ENCODE data around the gene ATOH8.

The ATOH8 gene

DNA sequence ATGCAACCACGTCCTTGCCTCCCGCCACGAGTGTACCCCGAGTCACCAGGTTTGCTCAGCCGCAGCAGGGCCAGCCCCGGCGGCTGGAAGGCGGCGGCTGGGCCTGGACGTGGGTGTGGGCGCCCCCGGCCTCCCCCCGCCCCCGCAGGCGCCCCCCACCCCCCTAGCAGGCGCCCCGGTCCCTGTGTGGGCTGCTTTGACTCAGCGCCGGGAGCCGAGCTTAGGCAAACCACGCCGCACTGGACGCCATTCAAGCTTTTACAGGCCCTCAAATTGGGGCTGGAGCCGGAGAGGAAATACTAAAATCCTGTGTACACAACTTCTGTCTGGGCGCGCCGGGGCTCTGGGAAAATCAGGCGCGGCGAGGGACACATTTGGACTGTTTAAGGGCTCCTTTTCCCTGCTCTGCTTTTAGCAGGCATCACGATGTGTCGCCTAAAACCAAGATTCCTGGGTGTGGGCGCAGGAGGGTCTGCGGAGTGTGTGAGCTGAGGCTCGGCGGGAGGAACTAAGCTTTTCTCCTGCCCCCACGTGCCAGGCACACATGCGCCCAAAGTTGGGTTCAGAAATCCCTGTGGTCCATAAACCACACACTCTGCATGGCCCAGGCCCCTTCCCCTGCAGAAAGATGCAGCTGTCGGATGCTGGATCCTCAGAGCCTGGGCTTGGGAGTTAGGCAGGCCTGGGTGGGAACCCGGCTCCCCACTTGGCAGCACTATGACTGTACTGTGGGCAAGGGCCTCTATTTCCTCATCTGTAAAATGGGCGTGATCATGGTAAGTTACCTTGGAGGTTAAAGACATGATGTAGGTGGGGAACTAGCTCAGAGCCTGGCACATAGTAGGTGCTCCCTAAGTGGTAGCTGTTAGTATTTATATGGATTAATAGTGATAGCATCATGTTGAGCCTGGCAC is 57.6 kb downstream of the ATOH8 start:
- H3K27me3 ChIP-seq (replicated peaks): no peaks in the 10 kb centered on the region
- no peak overlapping the region for H3K4me3 ChIP-seq (ENCODE audit: low read depth, low read length)
- DNase-seq: no peak
- H3K27ac ChIP-seq: no peak overlapping the region
- no peaks in the 10 kb centered on the region for H3K36me3 ChIP-seq (replicated peaks)
- in situ Hi-C loops (cut with HindIII; ENCODE audit: low pct_ligation_motif_present, low sequenced_read_pairs): loop anchor here (25.0 kb wide), 1 partner anchor 99 kb away; no protein-coding TSS in a partner anchor
- TF ChIP-seq, protein P1, sequence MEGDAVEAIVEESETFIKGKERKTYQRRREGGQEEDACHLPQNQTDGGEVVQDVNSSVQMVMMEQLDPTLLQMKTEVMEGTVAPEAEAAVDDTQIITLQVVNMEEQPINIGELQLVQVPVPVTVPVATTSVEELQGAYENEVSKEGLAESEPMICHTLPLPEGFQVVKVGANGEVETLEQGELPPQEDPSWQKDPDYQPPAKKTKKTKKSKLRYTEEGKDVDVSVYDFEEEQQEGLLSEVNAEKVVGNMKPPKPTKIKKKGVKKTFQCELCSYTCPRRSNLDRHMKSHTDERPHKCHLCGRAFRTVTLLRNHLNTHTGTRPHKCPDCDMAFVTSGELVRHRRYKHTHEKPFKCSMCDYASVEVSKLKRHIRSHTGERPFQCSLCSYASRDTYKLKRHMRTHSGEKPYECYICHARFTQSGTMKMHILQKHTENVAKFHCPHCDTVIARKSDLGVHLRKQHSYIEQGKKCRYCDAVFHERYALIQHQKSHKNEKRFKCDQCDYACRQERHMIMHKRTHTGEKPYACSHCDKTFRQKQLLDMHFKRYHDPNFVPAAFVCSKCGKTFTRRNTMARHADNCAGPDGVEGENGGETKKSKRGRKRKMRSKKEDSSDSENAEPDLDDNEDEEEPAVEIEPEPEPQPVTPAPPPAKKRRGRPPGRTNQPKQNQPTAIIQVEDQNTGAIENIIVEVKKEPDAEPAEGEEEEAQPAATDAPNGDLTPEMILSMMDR (IDR thresholded peaks at IDR 0.05; ENCODE audit: low read depth, low read length, missing control alignments): no peak

DNA sequence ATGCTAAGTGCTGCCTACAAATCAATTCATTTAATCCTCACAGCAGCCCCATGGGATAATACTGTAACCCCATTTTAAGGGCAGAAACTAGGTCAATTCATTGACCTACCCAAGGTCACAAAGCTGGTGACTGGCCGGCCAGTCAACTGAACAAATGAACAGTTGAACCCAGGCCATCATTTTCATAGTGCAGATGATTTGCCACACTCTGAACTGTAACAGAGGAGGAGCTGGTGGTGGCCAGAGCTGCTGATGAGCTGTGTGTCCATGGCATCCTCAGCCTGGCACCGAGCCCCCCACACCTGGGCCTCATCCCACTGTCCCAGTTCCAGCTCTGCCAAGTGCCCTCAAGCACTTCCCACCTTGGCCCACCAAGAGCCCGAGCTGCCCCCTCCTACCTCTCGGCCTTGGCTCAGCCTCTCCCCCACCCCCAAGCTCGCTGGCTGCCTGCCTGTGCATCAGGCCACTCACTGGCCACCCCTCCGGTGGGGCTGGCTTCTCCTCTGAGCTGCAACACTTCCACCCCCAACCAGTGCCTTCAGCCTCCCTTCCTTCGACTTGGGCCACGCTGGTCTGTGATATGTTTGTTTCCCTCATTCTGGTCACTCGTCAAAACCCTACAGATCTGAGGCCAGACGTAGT is 58.4 kb downstream of the ATOH8 start:
- DNase-seq: no peak
- no peak overlapping the region for H3K4me3 ChIP-seq (ENCODE audit: low read depth, low read length)
- in situ Hi-C loops (cut with HindIII; ENCODE audit: low pct_ligation_motif_present, low sequenced_read_pairs): loop anchor here (25.0 kb wide), 1 partner anchor 100 kb away; no protein-coding TSS in a partner anchor
- H3K36me3 ChIP-seq (replicated peaks): no peaks in the 10 kb centered on the region
- H3K27me3 ChIP-seq (replicated peaks): no peaks in the 10 kb centered on the region
- no peak overlapping the region for H3K27ac ChIP-seq
- TF ChIP-seq, protein P1 (IDR thresholded peaks at IDR 0.05; ENCODE audit: low read depth, low read length, missing control alignments): no peak

DNA sequence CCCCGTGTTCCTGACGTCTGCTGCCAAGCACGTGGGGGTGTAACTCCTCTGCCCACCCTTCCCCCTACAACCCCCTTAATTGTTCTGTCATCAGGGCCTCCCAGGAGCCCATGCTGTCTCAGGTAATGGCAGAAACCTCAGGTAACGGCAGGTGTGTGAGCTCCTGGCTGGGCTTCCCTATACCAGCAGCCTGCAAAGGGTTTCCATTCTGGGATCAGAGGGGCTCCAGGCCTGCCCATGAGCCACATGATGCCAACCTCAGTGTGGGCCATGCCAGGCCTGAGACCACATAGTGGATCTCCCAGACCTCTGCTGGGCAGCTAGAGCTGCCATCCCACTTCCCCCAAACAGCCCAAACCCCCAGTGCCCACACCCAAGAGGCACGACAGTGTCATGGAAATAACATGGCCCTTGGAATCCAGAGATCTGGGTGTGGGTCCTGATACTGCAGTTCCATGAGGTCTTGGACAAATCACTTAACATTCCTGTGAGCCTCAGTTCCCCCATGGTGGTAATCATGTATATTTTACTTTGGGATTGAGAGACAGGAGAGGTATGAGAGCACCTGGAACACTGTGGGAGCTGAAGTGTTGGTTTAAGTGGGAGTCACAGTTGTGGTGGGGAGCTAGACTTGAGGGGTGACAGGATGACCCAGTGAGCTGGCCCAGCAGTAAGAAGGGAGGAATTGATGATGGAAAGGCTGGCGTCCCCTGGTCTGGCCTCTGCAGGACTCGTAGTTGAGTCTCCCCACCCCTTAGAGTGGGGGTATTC is 59.6 kb downstream of the ATOH8 start:
- DNase-seq: no peak
- H3K4me3 ChIP-seq (ENCODE audit: low read depth, low read length): no peak overlapping the region
- in situ Hi-C loops (cut with HindIII; ENCODE audit: low pct_ligation_motif_present, low sequenced_read_pairs): loop anchor here (25.0 kb wide), 1 partner anchor 101 kb away; no protein-coding TSS in a partner anchor
- H3K27ac ChIP-seq: no peak overlapping the region
- no peaks in the 10 kb centered on the region for H3K36me3 ChIP-seq (replicated peaks)
- H3K27me3 ChIP-seq (replicated peaks): peaks cover 3% of the 10 kb centered on the region
- TF ChIP-seq, protein P1 (IDR thresholded peaks at IDR 0.05; ENCODE audit: low read depth, low read length, missing control alignments): no peak

DNA sequence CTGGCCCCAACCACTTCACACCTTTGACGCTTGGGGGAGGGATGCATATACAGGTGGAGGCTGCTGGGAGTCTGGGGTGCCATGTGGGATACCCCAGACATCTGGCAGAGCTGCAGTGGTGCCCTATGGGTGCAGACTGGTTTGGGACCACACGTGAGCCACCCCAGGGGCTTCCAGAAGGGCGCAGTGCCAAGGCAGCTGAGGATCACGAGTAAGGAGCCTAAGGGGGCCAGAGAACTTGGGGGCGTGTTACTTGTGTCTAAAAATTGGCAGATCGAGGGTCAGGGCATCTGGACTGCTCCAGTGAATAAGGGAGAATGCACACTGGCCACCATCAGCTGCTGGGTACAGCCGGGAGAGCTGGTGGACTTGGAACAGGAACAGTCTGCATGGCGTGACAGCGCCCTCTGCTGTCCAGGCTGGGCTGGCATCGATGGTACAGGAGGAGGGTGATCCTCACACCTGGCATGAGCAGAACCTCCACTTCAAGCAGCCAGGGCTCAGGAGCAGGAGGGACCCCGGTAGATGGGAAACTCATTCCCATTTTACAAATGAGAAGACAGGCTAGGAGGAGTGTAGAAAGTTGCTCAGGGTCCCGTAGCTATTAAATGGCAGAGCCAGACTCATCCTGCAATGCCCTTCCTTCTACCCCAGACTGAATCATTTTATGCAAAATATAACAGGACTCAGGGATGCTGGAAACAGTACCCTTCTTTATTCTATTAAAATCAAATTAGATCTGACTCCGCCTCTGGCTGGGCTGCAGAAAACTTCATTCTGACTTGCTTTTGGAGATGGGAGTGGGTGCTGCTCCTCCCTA is 60.4 kb downstream of the ATOH8 start:
- no peak overlapping the region for H3K27ac ChIP-seq
- H3K4me3 ChIP-seq (ENCODE audit: low read depth, low read length): no peak overlapping the region
- in situ Hi-C loops (cut with HindIII; ENCODE audit: low pct_ligation_motif_present, low sequenced_read_pairs): loop anchor here (25.0 kb wide), 1 partner anchor 102 kb away; no protein-coding TSS in a partner anchor
- H3K36me3 ChIP-seq (replicated peaks): no peaks in the 10 kb centered on the region
- TF ChIP-seq, protein P1 (IDR thresholded peaks at IDR 0.05; ENCODE audit: low read depth, low read length, missing control alignments): peak; percentile 98
- H3K27me3 ChIP-seq (replicated peaks): peaks cover 3% of the 10 kb centered on the region
- peak; percentile 81 for DNase-seq
